ENCODE data around the gene SPCS2. TPM values are rescaled to one million over a fixed set of nuclear protein-coding genes. Genes with fewer than 3 reads are reported as not detected.
A peak's percentile ranks its signal among the peaks of the same experiment; 100 is the strongest.

SPCS2 gene
- total RNA-seq = 100 to 1,000 TPM; 150 to 151 TPM
- 273 TPM for polyA plus RNA-seq

GRCh38 chr11:74948898-74949752 is at the start of gene SPCS2, which contains the start of gene XRRA1:
Gene SPCS2, plus strand, starts transcription at chr11:74949266. Its CDS starts 20 bp downstream, at chr11:74949286.
Gene XRRA1, minus strand, starts transcription at chr11:74949091. Its CDS starts 8,213 bp downstream, at chr11:74940878.
- ChIA-PET POLR2A (interaction anchor here (0.5 to 1.5 kb wide), 5 partner anchors 9 to 326 kb away, joined by 3 to 8 read pairs (median 3); partner anchors contain the start of gene NEU3), CTCF (interaction anchor here (0.6 to 1.9 kb wide), 4 partner anchors 8 to 292 kb away, joined by 3 to 5 read pairs (median 4); no protein-coding TSS in a partner anchor)
- H3K27me3 Mint-ChIP-seq = no peaks in the 10 kb centered on the region
- peak within 1 kb of the TSS; percentile 88 to 100 (median 98) for H3K27ac Mint-ChIP-seq
- peak within 1 kb of the TSS; percentile 95 to 98 (median 96) for H3K4me3 Mint-ChIP-seq
- no peaks in the 10 kb centered on the region for H3K9me3 Mint-ChIP-seq
- Histone ChIP-seq H3K27ac (ENCODE audit: low read depth, low read length) (peak within 1 kb of the TSS; percentile 91), H3K36me3 (ENCODE audit: insufficient read depth, low read length) (no peaks in the 10 kb centered on the region), H3K4me3 (ENCODE audit: low read length) (peak within 1 kb of the TSS; percentile 89), H3K9me3 (ENCODE audit: low read length) (no peaks in the 10 kb centered on the region), H3K4me1 (ENCODE audit: insufficient read depth, low read length) (peaks cover 22% of the 10 kb centered on the region), H3K27me3 (ENCODE audit: insufficient read depth, low read length, poor library complexity, severe bottlenecking) (no peaks in the 10 kb centered on the region)
- DNase-seq = peak; percentile 97 to 99 (median 97)
- peaks cover 0 to 65% (median 13%) of the 10 kb centered on the region in 3 donors for H3K36me3 Mint-ChIP-seq
- H3K4me1 Mint-ChIP-seq = peaks cover 44 to 89% (median 87%) of the 10 kb centered on the region in 3 donors

- Histone ChIP-seq H3K27me3 (ENCODE audit: insufficient read depth, low read length, poor library complexity, severe bottlenecking) (no peaks in the 10 kb centered on the region), H3K36me3 (ENCODE audit: insufficient read depth, low read length) (no peaks in the 10 kb centered on the region), H3K27ac (ENCODE audit: low read depth, low read length) (no peak overlapping the region), H3K4me3 (ENCODE audit: low read length) (no peak overlapping the region), H3K4me1 (ENCODE audit: insufficient read depth, low read length) (no peaks in the 10 kb centered on the region), H3K9me3 (ENCODE audit: low read length) (no peaks in the 10 kb centered on the region)
- peaks cover 43 to 81% (median 46%) of the 10 kb centered on the region in 3 donors for H3K36me3 Mint-ChIP-seq
- CTCF ChIA-PET = no interaction called here
- POLR2A ChIA-PET = no interaction called here
- peaks cover 0 to 8% (median 0%) of the 10 kb centered on the region in 3 donors for H3K4me1 Mint-ChIP-seq
- no peaks in the 10 kb centered on the region for H3K27me3 Mint-ChIP-seq
- no peak overlapping the region for H3K4me3 Mint-ChIP-seq
- H3K27ac Mint-ChIP-seq = no peak overlapping the region
- peaks cover 9 to 43% (median 34%) of the 10 kb centered on the region in 5 donors for H3K9me3 Mint-ChIP-seq
- no peak for DNase-seq
These were observed 46.7 kb upstream of the SPCS2 start for GRCh38 chr11:74902342-74902741.

GRCh38 chr11:74905326-74905725 is 43.7 kb upstream of the SPCS2 start:
- POLR2A ChIA-PET = no interaction called here
- no peak overlapping the region for H3K27ac ChIP-seq (ENCODE audit: low read depth, low read length)
- H3K4me3 ChIP-seq (ENCODE audit: low read length) = no peak overlapping the region
- peak overlapping the region in 6 of 8 donors; percentile 26 to 90 (median 43) for H3K27ac Mint-ChIP-seq
- CTCF ChIA-PET = interaction anchor here (0.9 to 1.5 kb wide), 3 partner anchors 12 to 24 kb away, joined by 3 to 4 read pairs (median 4); no protein-coding TSS in a partner anchor
- no peaks in the 10 kb centered on the region for H3K4me1 ChIP-seq (ENCODE audit: insufficient read depth, low read length)
- peaks cover 27 to 88% (median 35%) of the 10 kb centered on the region in 3 donors for H3K36me3 Mint-ChIP-seq
- peaks cover 3 to 21% (median 17%) of the 10 kb centered on the region in 5 donors for H3K9me3 Mint-ChIP-seq
- H3K4me1 Mint-ChIP-seq = peaks cover 0 to 7% (median 0%) of the 10 kb centered on the region in 3 donors
- H3K27me3 ChIP-seq (ENCODE audit: insufficient read depth, low read length, poor library complexity, severe bottlenecking) = no peaks in the 10 kb centered on the region
- H3K9me3 ChIP-seq (ENCODE audit: low read length) = no peaks in the 10 kb centered on the region
- peaks cover 9% of the 10 kb centered on the region for H3K36me3 ChIP-seq (ENCODE audit: insufficient read depth, low read length)
- H3K27me3 Mint-ChIP-seq = no peaks in the 10 kb centered on the region
- DNase-seq = no peak
- H3K4me3 Mint-ChIP-seq = no peak overlapping the region

GRCh38 chr11:74909385-74909784 is 39.7 kb upstream of the SPCS2 start:
- Histone ChIP-seq H3K9me3 (ENCODE audit: low read length) (no peaks in the 10 kb centered on the region), H3K27me3 (ENCODE audit: insufficient read depth, low read length, poor library complexity, severe bottlenecking) (no peaks in the 10 kb centered on the region), H3K27ac (ENCODE audit: low read depth, low read length) (no peak overlapping the region), H3K36me3 (ENCODE audit: insufficient read depth, low read length) (peaks cover 17% of the 10 kb centered on the region), H3K4me1 (ENCODE audit: insufficient read depth, low read length) (no peaks in the 10 kb centered on the region), H3K4me3 (ENCODE audit: low read length) (no peak overlapping the region)
- no peak overlapping the region for H3K4me3 Mint-ChIP-seq
- DNase-seq = no peak
- ChIA-PET POLR2A (no interaction called here), CTCF (interaction anchor here (1.2 kb wide), 1 partner anchor 17 kb away, joined by 3 read pairs; no protein-coding TSS in a partner anchor)
- peak overlapping the region in 2 of 8 donors; percentile 22 to 25 for H3K27ac Mint-ChIP-seq
- H3K27me3 Mint-ChIP-seq = no peaks in the 10 kb centered on the region
- no peaks in the 10 kb centered on the region for H3K9me3 Mint-ChIP-seq
- peaks cover 4 to 84% (median 30%) of the 10 kb centered on the region in 3 donors for H3K36me3 Mint-ChIP-seq
- H3K4me1 Mint-ChIP-seq = peaks cover 0 to 4% (median 0%) of the 10 kb centered on the region in 3 donors

GRCh38 chr11:74909812-74910211 is 39.3 kb upstream of the SPCS2 start:
- H3K4me3 ChIP-seq (ENCODE audit: low read length) = no peak overlapping the region
- Mint-ChIP-seq H3K27me3 (no peaks in the 10 kb centered on the region), H3K9me3 (no peaks in the 10 kb centered on the region), H3K4me1 (peaks cover 0 to 4% (median 0%) of the 10 kb centered on the region in 3 donors), H3K27ac (peak overlapping the region in 2 of 8 donors; percentile 25), H3K4me3 (no peak overlapping the region), H3K36me3 (peaks cover 4 to 86% (median 34%) of the 10 kb centered on the region in 3 donors)
- no peaks in the 10 kb centered on the region for H3K4me1 ChIP-seq (ENCODE audit: insufficient read depth, low read length)
- no peak for DNase-seq
- ChIA-PET CTCF (interaction anchor here (1.2 kb wide), 1 partner anchor 16 kb away, joined by 3 read pairs; no protein-coding TSS in a partner anchor), POLR2A (no interaction called here)
- no peak overlapping the region for H3K27ac ChIP-seq (ENCODE audit: low read depth, low read length)
- peaks cover 17% of the 10 kb centered on the region for H3K36me3 ChIP-seq (ENCODE audit: insufficient read depth, low read length)
- H3K27me3 ChIP-seq (ENCODE audit: insufficient read depth, low read length, poor library complexity, severe bottlenecking) = no peaks in the 10 kb centered on the region
- H3K9me3 ChIP-seq (ENCODE audit: low read length) = no peaks in the 10 kb centered on the region

GRCh38 chr11:74923125-74923524 is 25.9 kb upstream of the SPCS2 start:
- Mint-ChIP-seq H3K36me3 (peaks cover 5 to 72% (median 26%) of the 10 kb centered on the region in 3 donors), H3K4me1 (peaks cover 0 to 14% (median 0%) of the 10 kb centered on the region in 3 donors), H3K9me3 (no peaks in the 10 kb centered on the region), H3K27ac (peak overlapping the region in 1 of 8 donors; percentile 77), H3K4me3 (no peak overlapping the region), H3K27me3 (no peaks in the 10 kb centered on the region)
- ChIA-PET CTCF (interaction anchor here (1.6 kb wide), 1 partner anchor 18 kb away, joined by 4 read pairs; no protein-coding TSS in a partner anchor), POLR2A (interaction anchor here (0.5 kb wide), 1 partner anchor 30 kb away, joined by 3 read pairs; no protein-coding TSS in a partner anchor)
- DNase-seq = no peak
- H3K9me3 ChIP-seq (ENCODE audit: low read length) = no peaks in the 10 kb centered on the region
- no peak overlapping the region for H3K4me3 ChIP-seq (ENCODE audit: low read length)
- no peaks in the 10 kb centered on the region for H3K4me1 ChIP-seq (ENCODE audit: insufficient read depth, low read length)
- no peak overlapping the region for H3K27ac ChIP-seq (ENCODE audit: low read depth, low read length)
- H3K27me3 ChIP-seq (ENCODE audit: insufficient read depth, low read length, poor library complexity, severe bottlenecking) = no peaks in the 10 kb centered on the region
- peaks cover 7% of the 10 kb centered on the region for H3K36me3 ChIP-seq (ENCODE audit: insufficient read depth, low read length)

GRCh38 chr11:74925281-74925680 is 23.8 kb upstream of the SPCS2 start:
- Mint-ChIP-seq H3K9me3 (no peaks in the 10 kb centered on the region), H3K27ac (no peak overlapping the region)
- POLR2A ChIA-PET = no interaction called here

More at GRCh38 chr11:74925281-74925680, 23.8 kb upstream of the SPCS2 start:
- Histone ChIP-seq H3K4me3 (ENCODE audit: low read length) (no peak overlapping the region), H3K9me3 (ENCODE audit: low read length) (no peaks in the 10 kb centered on the region), H3K36me3 (ENCODE audit: insufficient read depth, low read length) (peaks cover 11% of the 10 kb centered on the region), H3K27ac (ENCODE audit: low read depth, low read length) (no peak overlapping the region), H3K4me1 (ENCODE audit: insufficient read depth, low read length) (no peaks in the 10 kb centered on the region), H3K27me3 (ENCODE audit: insufficient read depth, low read length, poor library complexity, severe bottlenecking) (no peaks in the 10 kb centered on the region)
- H3K36me3 Mint-ChIP-seq = peaks cover 0 to 50% (median 11%) of the 10 kb centered on the region in 3 donors
- no peak for DNase-seq
- H3K4me1 Mint-ChIP-seq = peaks cover 0 to 14% (median 0%) of the 10 kb centered on the region in 3 donors
- CTCF ChIA-PET = interaction anchor here (1.1 kb wide), 1 partner anchor 16 kb away, joined by 3 read pairs; no protein-coding TSS in a partner anchor
- H3K27me3 Mint-ChIP-seq = no peaks in the 10 kb centered on the region
- H3K4me3 Mint-ChIP-seq = no peak overlapping the region

All from CD8-positive, alpha-beta memory T cell (primary cell).